ENCODE measurements around the gene SERPINA6. TPM values are rescaled to one million over a fixed set of nuclear protein-coding genes. Genes with fewer than 3 reads are reported as not detected.
"Not testable (repeated sequence)": the region's sequence is repeated elsewhere in the genome, so short reads cannot be mapped to it uniquely, and the experiment has no call there.

SERPINA6 gene, protein sequence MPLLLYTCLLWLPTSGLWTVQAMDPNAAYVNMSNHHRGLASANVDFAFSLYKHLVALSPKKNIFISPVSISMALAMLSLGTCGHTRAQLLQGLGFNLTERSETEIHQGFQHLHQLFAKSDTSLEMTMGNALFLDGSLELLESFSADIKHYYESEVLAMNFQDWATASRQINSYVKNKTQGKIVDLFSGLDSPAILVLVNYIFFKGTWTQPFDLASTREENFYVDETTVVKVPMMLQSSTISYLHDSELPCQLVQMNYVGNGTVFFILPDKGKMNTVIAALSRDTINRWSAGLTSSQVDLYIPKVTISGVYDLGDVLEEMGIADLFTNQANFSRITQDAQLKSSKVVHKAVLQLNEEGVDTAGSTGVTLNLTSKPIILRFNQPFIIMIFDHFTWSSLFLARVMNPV
- not detected for total RNA-seq
- 0.14 TPM for polyA plus RNA-seq

DNA sequence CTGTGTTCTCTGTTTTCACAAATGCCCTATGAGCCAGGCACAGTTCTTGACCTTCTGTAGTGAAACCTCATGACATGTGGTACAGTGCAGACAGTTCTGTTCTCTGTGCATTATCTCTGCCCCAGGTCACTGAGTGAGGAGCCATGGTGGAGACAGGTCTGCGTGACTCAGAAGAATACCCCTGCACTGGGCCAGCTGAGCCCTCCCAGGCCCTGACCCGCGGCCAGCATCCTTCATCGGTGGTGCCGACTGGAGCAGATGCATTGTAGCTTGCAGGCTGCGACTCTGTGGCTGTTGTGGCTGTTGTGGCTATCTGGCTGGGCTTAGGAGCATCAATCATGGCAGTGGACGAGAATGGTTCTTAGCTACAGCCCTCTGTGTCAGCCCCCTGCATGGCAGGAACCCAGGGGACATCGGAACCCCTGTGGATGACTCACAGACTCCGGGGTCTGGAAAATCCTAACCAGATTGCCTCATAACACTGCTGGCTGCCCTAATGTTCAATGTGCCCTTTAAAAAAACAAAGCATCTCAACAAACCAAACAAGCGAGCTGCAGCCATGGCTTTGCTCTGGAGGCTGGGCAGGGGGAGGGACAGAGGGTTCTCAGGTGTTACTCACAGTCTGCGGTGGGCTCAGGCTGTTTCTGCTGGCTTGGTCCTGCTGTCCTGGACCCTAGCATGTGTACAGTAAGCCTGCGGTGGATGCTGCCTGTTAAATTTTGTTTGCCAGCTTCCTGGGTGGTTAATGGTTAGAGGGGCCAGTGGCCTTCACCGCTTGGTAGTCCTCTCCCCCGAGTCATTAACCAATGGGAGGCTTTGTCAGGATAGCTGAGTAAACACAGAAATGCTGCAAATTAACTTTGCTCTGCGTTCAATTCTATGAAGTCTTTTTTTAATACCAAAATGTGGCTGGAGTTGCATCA is at the start of gene SERPINA6:
Gene SERPINA6, minus strand, starts transcription at position 689 of the 923 bp plus-strand sequence. CDS start 8,688 bp downstream, outside the sequence.
- H3K4me1 ChIP-seq (ENCODE audit: insufficient read depth): no peaks in the 10 kb centered on the region
- H3K36me3 ChIP-seq (ENCODE audit: insufficient read depth): no peaks in the 10 kb centered on the region
- WGBS: 67% methylated on average over 15 of the region's 15 CpGs
- no peak within 1 kb of the TSS for H3K4me3 ChIP-seq (ENCODE audit: low read depth, low read length)
- H3K27ac ChIP-seq (ENCODE audit: low read depth): no peak within 1 kb of the TSS
- DNase-seq (ENCODE audit: extremely low spot score): no peak

- DNase-seq (ENCODE audit: extremely low spot score): no peak
- H3K4me1 ChIP-seq (ENCODE audit: insufficient read depth): no peaks in the 10 kb centered on the region
- no peaks in the 10 kb centered on the region for H3K36me3 ChIP-seq (ENCODE audit: insufficient read depth)
- no peak overlapping the region for H3K27ac ChIP-seq (ENCODE audit: low read depth)
- no peak overlapping the region for H3K4me3 ChIP-seq (ENCODE audit: low read depth, low read length)
- WGBS: 81% methylated on average over 13 of the region's 13 CpGs
These were observed 49.0 kb upstream of the SERPINA6 start for GRCh38 chr14:94372021-94372605.

DNA sequence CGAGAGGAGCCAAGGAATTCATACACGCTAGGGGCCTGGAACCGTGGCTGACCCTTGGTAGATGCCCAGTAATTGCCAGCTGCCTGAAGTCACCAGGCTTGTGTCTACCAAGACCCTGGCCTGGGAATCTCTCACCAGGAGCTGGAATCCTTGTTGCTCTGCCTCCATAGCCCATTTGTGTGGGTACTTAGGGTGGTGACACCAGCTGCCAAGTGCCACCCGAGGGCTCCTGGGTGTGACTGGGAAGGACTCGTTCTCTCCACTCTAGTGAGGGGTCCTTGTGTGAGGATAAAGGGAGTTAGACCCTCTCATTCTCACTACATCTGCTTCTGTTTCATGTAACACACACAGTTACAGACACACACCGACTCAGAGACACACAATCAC is 47.4 kb upstream of the SERPINA6 start:
- Histone ChIP-seq H3K4me1 (ENCODE audit: insufficient read depth) (no peaks in the 10 kb centered on the region), H3K27ac (ENCODE audit: low read depth) (no peak overlapping the region), H3K36me3 (ENCODE audit: insufficient read depth) (no peaks in the 10 kb centered on the region), H3K4me3 (ENCODE audit: low read depth, low read length) (no peak overlapping the region)
- no peak for DNase-seq (ENCODE audit: extremely low spot score)
- 77% methylated on average over 6 of the region's 6 CpGs for WGBS

DNA sequence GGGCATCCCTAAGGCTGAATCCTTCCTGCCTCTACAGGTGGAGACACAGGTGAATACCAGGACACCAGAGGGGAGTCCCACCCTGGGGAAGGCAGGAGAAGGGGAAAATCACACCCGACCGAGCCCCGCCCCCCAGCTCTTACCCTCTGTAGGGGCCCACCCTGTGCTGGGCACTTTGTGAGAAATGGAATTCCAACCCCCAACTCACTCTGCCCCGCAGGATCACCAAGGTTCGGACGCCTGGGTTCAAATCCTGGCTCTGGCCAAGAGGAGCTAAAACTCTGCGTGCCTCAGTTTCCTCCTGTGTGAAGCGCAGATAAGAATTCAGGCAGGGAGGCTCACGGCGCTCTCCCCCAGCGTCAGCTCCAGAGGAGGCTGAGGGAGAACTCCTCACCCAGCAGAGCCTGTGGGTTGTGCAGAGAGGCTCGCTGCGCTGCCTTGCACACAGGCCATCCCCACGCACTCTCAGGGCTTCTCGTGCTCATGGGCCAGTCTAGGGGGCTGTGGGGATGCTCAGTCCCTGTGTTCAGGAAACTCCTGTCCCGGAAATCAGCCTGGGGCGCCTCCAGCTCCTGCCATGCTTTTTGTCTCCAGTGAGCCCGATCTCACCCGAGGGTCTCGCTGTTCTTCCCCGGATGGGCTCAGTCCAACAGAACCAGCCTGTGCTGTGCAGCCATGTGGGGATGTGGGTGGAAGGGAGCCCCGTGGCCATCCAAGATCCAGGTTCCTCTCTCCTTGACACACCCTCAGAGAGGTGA is 46.8 kb upstream of the SERPINA6 start:
- H3K4me1 ChIP-seq (ENCODE audit: insufficient read depth): not testable (repeated sequence)

DNA sequence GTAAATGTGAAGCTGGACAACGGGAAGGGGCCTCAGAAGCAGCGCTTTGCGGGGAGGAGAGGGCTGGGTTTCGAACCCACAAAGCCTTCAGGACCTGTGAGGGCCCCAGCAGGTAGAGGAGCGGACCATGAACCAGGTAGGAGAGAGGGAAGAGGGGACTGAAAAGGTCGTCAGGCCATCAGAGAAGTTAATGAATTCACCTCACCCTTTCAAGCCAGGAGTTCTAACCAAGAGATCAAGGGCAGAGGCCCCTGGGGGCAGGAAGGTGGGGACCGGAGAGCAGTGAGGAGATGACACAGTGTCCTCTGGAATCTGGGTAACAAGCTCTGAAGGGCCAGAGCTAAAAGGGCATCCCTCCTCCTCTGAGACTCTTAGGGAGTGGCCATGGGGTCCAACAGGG is 45.8 kb upstream of the SERPINA6 start:
- Histone ChIP-seq H3K4me3 (ENCODE audit: low read depth, low read length) (no peak overlapping the region), H3K36me3 (ENCODE audit: insufficient read depth) (no peaks in the 10 kb centered on the region), H3K27ac (ENCODE audit: low read depth) (no peak overlapping the region), H3K4me1 (ENCODE audit: insufficient read depth) (no peaks in the 10 kb centered on the region)
- no peak for DNase-seq (ENCODE audit: extremely low spot score)
- 80% methylated on average over 7 of the region's 7 CpGs for WGBS

More for the DNA sequence above, 46.8 kb upstream of the SERPINA6 start:
- not testable (repeated sequence) for DNase-seq (ENCODE audit: extremely low spot score); H3K4me3 ChIP-seq (ENCODE audit: low read depth, low read length); H3K27ac ChIP-seq (ENCODE audit: low read depth); H3K36me3 ChIP-seq (ENCODE audit: insufficient read depth)
- 85% methylated on average over 22 of the region's 22 CpGs for WGBS

DNA sequence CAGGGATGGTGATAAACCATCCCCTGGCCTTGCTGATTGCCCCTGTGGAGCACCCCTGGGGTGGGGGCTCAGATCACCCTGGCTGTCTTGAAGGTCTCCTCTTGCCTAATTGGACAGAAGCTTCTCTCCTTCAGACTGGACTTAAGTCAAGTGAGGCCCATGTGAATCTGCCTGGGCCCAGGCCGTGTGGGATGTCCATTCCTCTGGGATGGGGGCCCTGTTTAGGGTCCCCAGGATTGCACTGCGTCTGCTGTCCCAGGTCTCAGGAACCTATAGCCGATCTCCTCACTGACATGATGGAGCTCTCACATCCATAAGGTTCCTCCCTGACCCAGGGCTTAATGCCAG is 45.1 kb upstream of the SERPINA6 start:
- Histone ChIP-seq H3K4me1 (ENCODE audit: insufficient read depth) (no peaks in the 10 kb centered on the region), H3K4me3 (ENCODE audit: low read depth, low read length) (no peak overlapping the region), H3K36me3 (ENCODE audit: insufficient read depth) (no peaks in the 10 kb centered on the region), H3K27ac (ENCODE audit: low read depth) (no peak overlapping the region)
- WGBS: 78% methylated on average over 3 of the region's 3 CpGs
- DNase-seq (ENCODE audit: extremely low spot score): no peak

GRCh38 chr14:94367347-94368242 is 44.5 kb upstream of the SERPINA6 start:
- H3K27ac ChIP-seq (ENCODE audit: low read depth): no peak overlapping the region
- no peaks in the 10 kb centered on the region for H3K36me3 ChIP-seq (ENCODE audit: insufficient read depth)
- no peaks in the 10 kb centered on the region for H3K4me1 ChIP-seq (ENCODE audit: insufficient read depth)
- no peak for DNase-seq (ENCODE audit: extremely low spot score)
- 69% methylated on average over 12 of the region's 12 CpGs for WGBS
- H3K4me3 ChIP-seq (ENCODE audit: low read depth, low read length): no peak overlapping the region

GRCh38 chr14:94366146-94366915 is 43.2 kb upstream of the SERPINA6 start, which contains the start of gene SERPINA2:
TSS of gene SERPINA2 (minus strand) at chr14:94366698.
- DNase-seq (ENCODE audit: extremely low spot score): no peak
- Histone ChIP-seq H3K36me3 (ENCODE audit: insufficient read depth) (no peaks in the 10 kb centered on the region), H3K27ac (ENCODE audit: low read depth) (no peak within 1 kb of the TSS), H3K4me1 (ENCODE audit: insufficient read depth) (no peaks in the 10 kb centered on the region), H3K4me3 (ENCODE audit: low read depth, low read length) (no peak within 1 kb of the TSS)
- WGBS: 81% methylated on average over 14 of the region's 14 CpGs

DNA sequence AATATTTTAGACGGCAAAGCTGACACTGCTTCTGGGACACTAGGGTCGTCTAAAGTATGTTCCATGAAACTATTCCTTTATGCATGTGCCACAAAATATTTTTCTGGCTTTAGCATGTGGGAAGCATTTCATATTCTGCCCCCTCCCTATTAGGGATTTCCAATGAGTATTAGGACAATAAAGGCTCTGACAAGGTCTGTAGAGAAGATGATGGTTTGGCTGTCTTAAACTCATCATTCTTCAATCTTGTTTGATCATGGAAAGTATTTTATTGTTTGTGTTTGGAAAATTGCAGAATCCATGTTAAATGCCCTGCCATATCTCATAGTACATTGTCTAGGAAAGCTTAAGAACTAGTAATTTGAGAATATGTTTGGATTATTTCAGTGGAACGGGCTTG is 42.5 kb upstream of the SERPINA6 start:
- DNase-seq (ENCODE audit: extremely low spot score): no peak
- Histone ChIP-seq H3K4me1 (ENCODE audit: insufficient read depth) (no peaks in the 10 kb centered on the region), H3K36me3 (ENCODE audit: insufficient read depth) (no peaks in the 10 kb centered on the region), H3K27ac (ENCODE audit: low read depth) (no peak overlapping the region), H3K4me3 (ENCODE audit: low read depth, low read length) (no peak overlapping the region)
- WGBS: 81% methylated on average over 3 of the region's 3 CpGs

GRCh38 chr14:94364964-94365363 is 41.8 kb upstream of the SERPINA6 start:
- H3K4me1 ChIP-seq (ENCODE audit: insufficient read depth): no peaks in the 10 kb centered on the region
- 52% methylated on average over 5 of the region's 5 CpGs for WGBS
- DNase-seq (ENCODE audit: extremely low spot score): no peak
- H3K36me3 ChIP-seq (ENCODE audit: insufficient read depth): no peaks in the 10 kb centered on the region
- no peak overlapping the region for H3K27ac ChIP-seq (ENCODE audit: low read depth)
- H3K4me3 ChIP-seq (ENCODE audit: low read depth, low read length): no peak overlapping the region

GRCh38 chr14:94364037-94364436 is 40.9 kb upstream of the SERPINA6 start:
- Histone ChIP-seq H3K27ac (ENCODE audit: low read depth) (no peak overlapping the region), H3K36me3 (ENCODE audit: insufficient read depth) (no peaks in the 10 kb centered on the region), H3K4me1 (ENCODE audit: insufficient read depth) (no peaks in the 10 kb centered on the region), H3K4me3 (ENCODE audit: low read depth, low read length) (no peak overlapping the region)
- DNase-seq (ENCODE audit: extremely low spot score): no peak
- 90% methylated on average over 3 of the region's 3 CpGs for WGBS

- 71% methylated on average over 12 of the region's 12 CpGs for WGBS
- Histone ChIP-seq H3K27ac (ENCODE audit: low read depth) (no peak overlapping the region), H3K36me3 (ENCODE audit: insufficient read depth) (no peaks in the 10 kb centered on the region), H3K4me1 (ENCODE audit: insufficient read depth) (no peaks in the 10 kb centered on the region), H3K4me3 (ENCODE audit: low read depth, low read length) (no peak overlapping the region)
- no peak for DNase-seq (ENCODE audit: extremely low spot score)
These were observed 40.1 kb upstream of the SERPINA6 start for GRCh38 chr14:94363151-94363624.

Measured in urinary bladder (tissue), 4 donors.